Choroid plexus epithelial cell (primary cell): ENCODE data around the gene CCN6.

Experiments
- DNase-seq: peaks from one replicate; pipeline ENCODE4 v3.0.0-alpha.2; 2010; ENCODE audit warnings: low read depth
- H3K4me3 ChIP-seq: 2 replicates; pipeline ENCODE4 v1.5.1; 2011; ENCODE audit warnings: low read depth, mild to moderate bottlenecking, control low read depth, low read length, moderate library complexity
- CTCF ChIP-seq: conservative IDR thresholded peaks from 2 replicates; pipeline ENCODE4 v1.5.1; 2011; ENCODE audit warnings: low read depth, mild to moderate bottlenecking, control low read depth, inconsistent platforms, low read length, moderate library complexity

CCN6 gene

GRCh38 chr6:112013051-112013450 is 40.9 kb upstream of the CCN6 start:
- no peak overlapping the region for H3K4me3 ChIP-seq
- DNase-seq = no peak
- TF ChIP-seq CTCF = no peak

DNA sequence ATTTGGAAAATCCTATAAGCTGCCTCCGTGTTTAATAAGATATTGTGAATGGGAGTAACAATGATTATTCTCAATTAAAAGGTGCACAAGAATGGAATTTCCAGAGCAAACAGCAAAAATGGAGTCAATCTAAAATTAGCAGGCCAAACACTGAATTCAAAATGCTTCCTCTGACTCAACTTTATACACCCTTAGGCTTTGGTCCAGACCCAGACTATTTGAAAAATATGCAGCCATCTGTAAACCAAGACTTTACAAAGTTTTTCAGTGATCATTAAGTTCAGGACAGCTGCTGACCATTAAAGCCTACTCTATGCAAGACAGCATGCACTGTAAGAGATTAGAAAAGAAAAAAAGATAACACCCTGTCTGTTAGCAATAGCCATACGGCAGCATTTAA is 39.4 kb upstream of the CCN6 start:
- TF ChIP-seq CTCF = no peak
- H3K4me3 ChIP-seq = no peak overlapping the region
- peak; percentile 64 for DNase-seq

GRCh38 chr6:112015725-112016124 is 38.2 kb upstream of the CCN6 start:
- DNase-seq = no peak
- H3K4me3 ChIP-seq = no peak overlapping the region
- TF ChIP-seq CTCF = no peak

DNA sequence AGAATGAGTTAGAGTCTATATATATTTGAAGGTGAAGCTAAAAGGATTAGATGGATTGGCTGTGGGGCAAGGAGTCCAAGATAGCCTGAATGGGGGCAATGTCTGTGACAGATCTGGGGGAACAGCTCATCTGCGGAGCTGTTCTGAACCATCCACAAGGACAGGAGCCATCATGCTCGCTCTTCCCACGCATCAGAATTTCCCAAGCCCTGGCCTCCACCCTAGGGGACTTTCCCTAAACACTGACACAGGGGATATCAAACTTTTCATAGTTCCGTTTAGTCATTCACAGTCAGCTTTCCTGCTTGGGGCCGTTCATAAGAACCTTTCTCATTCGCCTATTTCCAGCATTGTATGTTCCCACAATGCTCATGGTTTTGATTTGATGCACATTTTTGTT is 37.6 kb upstream of the CCN6 start:
- TF ChIP-seq CTCF = no peak
- H3K4me3 ChIP-seq = no peak overlapping the region
- peak; percentile 58 for DNase-seq

- DNase-seq = no peak
- no peak overlapping the region for H3K4me3 ChIP-seq
- no peak for TF ChIP-seq CTCF
Observed at GRCh38 chr6:112017169-112017568, 36.7 kb upstream of the CCN6 start.

- no peak for TF ChIP-seq CTCF
Observed at GRCh38 chr6:112017760-112018537, 36.0 kb upstream of the CCN6 start.

More at GRCh38 chr6:112017760-112018537, 36.0 kb upstream of the CCN6 start:
- H3K4me3 ChIP-seq = no peak overlapping the region
- no peak for DNase-seq
